Sigmoid colon (tissue), 7 donors: ENCODE data around the gene ST6GAL2. TPM values are rescaled to one million over a fixed set of nuclear protein-coding genes. Genes with fewer than 3 reads are reported as not detected.

ENCODE experiments used
- DNase-seq: peaks from one replicate; pipeline ENCODE4 v3.0.0-alpha.2; 2019
- H3K27ac ChIP-seq, 4 donors: fragments of 200-600 bp; sonication (generic); one replicate each; pipeline ENCODE4 v1.5.1; 2016 to 2019; ENCODE audit warnings: mild to moderate bottlenecking in 1 of 4
- H3K27me3 ChIP-seq, 3 donors: fragments of 200-600 bp; sonication (generic); one replicate each; pipeline ENCODE4 v1.5.1; 2019; ENCODE audit warnings: mild to moderate bottlenecking in 1 of 3
- H3K36me3 ChIP-seq, 4 donors: fragments of 200-600 bp; sonication (generic); one replicate each; pipeline ENCODE4 v1.5.1; 2016 to 2019
- H3K4me1 ChIP-seq, 4 donors: fragments of 200-600 bp; sonication (generic); one replicate each; pipeline ENCODE4 v1.5.1; 2017 to 2019
- H3K4me3 ChIP-seq, 4 donors: fragments of 200-600 bp; sonication (generic); one replicate each; pipeline ENCODE4 v1.5.1; 2017 to 2019; ENCODE audit warnings: mild to moderate bottlenecking in 2 of 4, moderate library complexity in 1 of 4
- H3K9me3 ChIP-seq, 4 donors: fragments of 200-600 bp in 3 of 4; sonication (generic) in 3 of 4; one replicate each; pipeline versions ENCODE4 v1.5.1 to v1.6.1; 2013 to 2019
- CTCF ChIP-seq, 4 experiments: fragments of 450-650 bp in 3 of 4; fragments of 200-600 bp in 1 of 4; IDR thresholded peaks; one replicate each; pipeline ENCODE4 v1.5.1; 2016 to 2019; ENCODE audit warnings: antibody characterized with exemption in 4 of 4, mild to moderate bottlenecking in 3 of 4, moderate library complexity in 2 of 4
- EP300 ChIP-seq, 4 donors: sonication (generic); formaldehyde crosslinking; IDR thresholded peaks; one replicate each; pipeline ENCODE4 v1.6.1; 2017; ENCODE audit warnings: antibody characterized with exemption in 4 of 4
- POLR2A ChIP-seq, 2 donors: fragments of 450-650 bp; IDR thresholded peaks; one replicate each; pipeline ENCODE4 v1.6.1; 2016; ENCODE audit warnings: antibody characterized with exemption in 2 of 2, mild to moderate bottlenecking in 2 of 2, moderate library complexity in 2 of 2
- POLR2AphosphoS5 ChIP-seq, 4 donors: sonication (generic); formaldehyde crosslinking; IDR thresholded peaks; one replicate each; pipeline ENCODE4 v1.6.1; 2017; ENCODE audit warnings: antibody characterized with exemption in 4 of 4
- WGBS, 2 donors: extraction: QIAGEN DNeasy Blood & Tissue Kit; methylation state at CpG; one replicate each; pipeline ENCODE4 v1.1.7; 2013; 5-methylcytosine and 5-hydroxymethylcytosine counted together
- intact Hi-C: fragments of 100-400 bp; cut with DNase I; formaldehyde crosslinking; loops from one replicate; pipeline ENCODE4 v1.15.1; 2023
- polyA plus RNA-seq, 3 donors: library from polyadenylated mRNA; stranded (reverse); fragments of 200-250 nt; gene quantifications; one replicate each; pipeline ENCODE4 v1.2.3, GENCODE V29; 2013
- total RNA-seq, 4 donors: library from RNA; depleted of rRNA; stranded (reverse); fragments of >200 nt; gene quantifications; one replicate each; pipeline ENCODE4 v1.1.0, GENCODE V29; 2016
- donor health status: healthy with polysubstance abuse.
- donor health status: Bipolar disorder and iron deficiency.
- donor health status: healthy.

The ST6GAL2 gene
- total and polyA plus RNA-seq, 7 donors, result under 0.01 to 6.2 (median 0.83) TPM

GRCh38 chr2:106792671-106793070 lies 93.3 kb downstream of the ST6GAL2 start:
- no peaks in the 10 kb centered on the region for H3K4me1 ChIP-seq
- 80 to 86% methylated on average over 2 of the region's 2 CpGs for WGBS, 2 donors
- H3K27ac ChIP-seq, result no peak overlapping the region
- no peak for TF ChIP-seq POLR2AphosphoS5 (IDR thresholded peaks at IDR 0.05)
- TF ChIP-seq CTCF (IDR thresholded peaks at IDR 0.05), result no peak
- TF ChIP-seq POLR2A (IDR thresholded peaks at IDR 0.05), result no peak
- no peak overlapping the region for H3K4me3 ChIP-seq
- intact Hi-C loops, result no loop called here
- no peaks in the 10 kb centered on the region for H3K27me3 ChIP-seq
- H3K36me3 ChIP-seq, result no peaks in the 10 kb centered on the region
- no peaks in the 10 kb centered on the region for H3K9me3 ChIP-seq
- no peak for DNase-seq

GRCh38 chr2:106789185-106789584 lies 96.8 kb downstream of the ST6GAL2 start:
- no peak overlapping the region for H3K4me3 ChIP-seq
- DNase-seq, result no peak
- no peak overlapping the region for H3K27ac ChIP-seq
- no peaks in the 10 kb centered on the region for H3K4me1 ChIP-seq
- TF ChIP-seq POLR2A (IDR thresholded peaks at IDR 0.05) (no peak), CTCF (IDR thresholded peaks at IDR 0.05) (no peak), POLR2AphosphoS5 (IDR thresholded peaks at IDR 0.05) (no peak), EP300 (IDR thresholded peaks at IDR 0.05) (no peak)
- intact Hi-C loops, result no loop called here
- WGBS, 2 donors, result 92 to 93% methylated on average over 6 of the region's 6 CpGs
- H3K9me3 ChIP-seq, result no peaks in the 10 kb centered on the region
- H3K36me3 ChIP-seq, result no peaks in the 10 kb centered on the region
- H3K27me3 ChIP-seq, result no peaks in the 10 kb centered on the region

- Histone ChIP-seq H3K9me3 (no peaks in the 10 kb centered on the region), H3K36me3 (no peaks in the 10 kb centered on the region), H3K4me1 (no peaks in the 10 kb centered on the region), H3K4me3 (no peak overlapping the region), H3K27ac (no peak overlapping the region), H3K27me3 (no peaks in the 10 kb centered on the region)
- no peak for TF ChIP-seq POLR2AphosphoS5 (IDR thresholded peaks at IDR 0.05)
- no peak for TF ChIP-seq EP300 (IDR thresholded peaks at IDR 0.05)
- no peak for TF ChIP-seq POLR2A (IDR thresholded peaks at IDR 0.05)
- no peak for TF ChIP-seq CTCF (IDR thresholded peaks at IDR 0.05)
- 88 to 91% methylated on average over 3 of the region's 3 CpGs for WGBS, 2 donors
- no peak for DNase-seq
- intact Hi-C loops, result no loop called here
These were observed 103.3 kb downstream of the ST6GAL2 start for GRCh38 chr2:106782681-106783080.

DNA sequence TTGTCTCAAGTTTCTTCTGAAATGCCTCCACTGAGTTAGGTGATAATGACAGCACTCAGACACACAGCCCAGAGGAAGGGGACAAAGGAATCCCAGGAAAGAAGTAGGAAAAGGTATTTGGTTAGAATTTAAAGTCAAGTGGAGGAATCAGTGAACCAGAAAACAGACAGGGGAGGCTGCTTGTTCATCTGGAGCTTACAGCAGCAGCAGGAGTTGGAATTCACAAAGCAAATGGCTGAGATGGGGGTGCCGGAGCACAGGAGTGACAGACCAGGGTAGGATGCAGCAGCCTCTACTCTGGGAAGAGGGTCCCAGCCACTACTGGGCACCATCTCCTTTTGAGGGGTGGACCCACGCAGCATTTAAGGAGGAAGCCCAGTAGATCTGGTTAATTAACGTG lies 104.8 kb downstream of the ST6GAL2 start:
- intact Hi-C loops, result no loop called here
- Histone ChIP-seq H3K36me3 (no peaks in the 10 kb centered on the region), H3K27ac (no peak overlapping the region), H3K4me3 (no peak overlapping the region), H3K27me3 (no peaks in the 10 kb centered on the region), H3K4me1 (no peaks in the 10 kb centered on the region), H3K9me3 (no peaks in the 10 kb centered on the region)
- 86 to 93% methylated on average over 3 of the region's 3 CpGs for WGBS, 2 donors
- TF ChIP-seq EP300 (IDR thresholded peaks at IDR 0.05), result no peak
- DNase-seq, result no peak

- Histone ChIP-seq H3K27me3 (no peaks in the 10 kb centered on the region), H3K4me3 (no peak overlapping the region), H3K9me3 (no peaks in the 10 kb centered on the region), H3K27ac (no peak overlapping the region), H3K36me3 (no peaks in the 10 kb centered on the region), H3K4me1 (no peaks in the 10 kb centered on the region)
- intact Hi-C loops, result no loop called here
- no peak for DNase-seq
- TF ChIP-seq POLR2AphosphoS5 (IDR thresholded peaks at IDR 0.05) (no peak), CTCF (IDR thresholded peaks at IDR 0.05) (no peak), POLR2A (IDR thresholded peaks at IDR 0.05) (no peak), EP300 (IDR thresholded peaks at IDR 0.05) (no peak)
- WGBS, 2 donors, result 80 to 82% methylated on average over 3 of the region's 3 CpGs
These were observed 114.2 kb downstream of the ST6GAL2 start for GRCh38 chr2:106771811-106772210.
